ENCODE data around the gene ARHGAP18.

- TF ChIP-seq CTCF (IDR thresholded peaks at IDR 0.05): no peak
- no peak for TF ChIP-seq EZH2phosphoT487 (IDR thresholded peaks at IDR 0.05)
These were observed 175.1 kb downstream of the ARHGAP18 start for GRCh38 chr6:129534926-129535325.

Measured in neural progenitor cell (in vitro differentiated cells).